BJ (cell line): Measurements from ENCODE around the gene INPP5D. TPM values are rescaled to one million over a fixed set of nuclear protein-coding genes. Genes with fewer than 3 reads are reported as not detected.

ENCODE experiments used
- CTCF ChIA-PET: fragments of 350-600 bp; formaldehyde crosslinking; extraction: SDS; loops from one replicate; lab custom pipeline; 2021; ENCODE audit warnings: antibody characterized with exemption, inconsistent platforms; lab: Yijun Ruan, JAX
- POLR2A ChIA-PET: fragments of 300-600 bp; sonication (Branson Sonifier 250); formaldehyde crosslinking; extraction: SDS; loops from one replicate; lab custom pipeline; 2021; ENCODE audit warnings: antibody characterized with exemption; lab: Charles Lee
- DNase-seq: peaks from one replicate; pipeline ENCODE4 v3.0.0-alpha.2; 2011; ENCODE audit warnings: low read depth
- H3K27me3 ChIP-seq: 2 replicates; pipeline ENCODE4 v1.6.0; 2011; ENCODE audit warnings: low read length; ENCODE audit not compliant: control insufficient read depth, insufficient read depth
- H3K36me3 ChIP-seq: 2 replicates; pipeline ENCODE4 v1.5.1; 2011; ENCODE audit warnings: low read length; ENCODE audit not compliant: control insufficient read depth, insufficient read depth
- H3K4me3 ChIP-seq: 2 replicates; pipeline ENCODE4 v1.5.1; 2011; ENCODE audit warnings: low read depth, mild to moderate bottlenecking, control low read depth, low read length
- CTCF ChIP-seq: IDR thresholded peaks from 2 replicates; pipeline ENCODE4 v1.5.1; 2011; ENCODE audit warnings: low read depth, mild to moderate bottlenecking, control low read depth, inconsistent platforms, low read length, moderate library complexity; ENCODE audit not compliant: insufficient read depth
- polyA plus RNA-seq: library from polyadenylated mRNA; depleted of rRNA; stranded (reverse); fragments of >200 nt; gene quantifications from 2 replicates; pipeline ENCODE4 v1.2.3, GENCODE V29; 2011

Gene INPP5D
- polyA plus RNA-seq, 1 experiment: 0.38 TPM

GRCh38 chr2:233209533-233210171 lies 149.5 kb downstream of the INPP5D start:
- Histone ChIP-seq H3K4me3 (no peak overlapping the region), H3K27me3 (peaks cover 21% of the 10 kb centered on the region), H3K36me3 (no peaks in the 10 kb centered on the region)
- no peak for DNase-seq
- ChIA-PET POLR2A (no interaction called here), CTCF (interaction anchor here (0.9 to 1.7 kb wide), 3 partner anchors 9 to 366 kb away, joined by 3 to 6 read pairs (median 4); partner anchors contain the start of gene ATG16L1)
- TF ChIP-seq CTCF: no peak

GRCh38 chr2:233210281-233210680 lies 150.1 kb downstream of the INPP5D start:
- CTCF ChIA-PET: interaction anchor here (1.5 to 1.7 kb wide), 2 partner anchors 10 to 41 kb away, joined by 4 to 6 read pairs; partner anchors contain the start of gene ATG16L1
- Histone ChIP-seq H3K36me3 (no peaks in the 10 kb centered on the region), H3K4me3 (no peak overlapping the region), H3K27me3 (peaks cover 21% of the 10 kb centered on the region)
- DNase-seq: no peak
- POLR2A ChIA-PET: no interaction called here
- TF ChIP-seq CTCF: no peak

- peaks cover 21% of the 10 kb centered on the region for H3K27me3 ChIP-seq
- ChIA-PET POLR2A (no interaction called here), CTCF (interaction anchor here (1.5 to 1.7 kb wide), 2 partner anchors 10 to 40 kb away, joined by 4 to 6 read pairs; partner anchors contain the start of gene ATG16L1)
- H3K4me3 ChIP-seq: no peak overlapping the region
- TF ChIP-seq CTCF: no peak
- no peaks in the 10 kb centered on the region for H3K36me3 ChIP-seq
- peak; percentile 42 for DNase-seq
Measured at GRCh38 chr2:233210843-233211547, 150.9 kb downstream of the INPP5D start.

GRCh38 chr2:233211548-233211895 lies 151.4 kb downstream of the INPP5D start:
- Histone ChIP-seq H3K36me3 (no peaks in the 10 kb centered on the region), H3K27me3 (peaks cover 20% of the 10 kb centered on the region), H3K4me3 (no peak overlapping the region)
- POLR2A ChIA-PET: no interaction called here
- CTCF ChIA-PET: no interaction called here
- no peak for DNase-seq
- no peak for TF ChIP-seq CTCF

GRCh38 chr2:233213011-233213410 lies 152.9 kb downstream of the INPP5D start:
- H3K4me3 ChIP-seq: no peak overlapping the region
- DNase-seq: no peak
- CTCF ChIA-PET: no interaction called here
- POLR2A ChIA-PET: no interaction called here
- no peak for TF ChIP-seq CTCF
- H3K36me3 ChIP-seq: no peaks in the 10 kb centered on the region
- H3K27me3 ChIP-seq: peaks cover 15% of the 10 kb centered on the region
